H9 (cell line): ENCODE data around the gene MIGA2. TPM values are rescaled to one million over a fixed set of nuclear protein-coding genes. Genes with fewer than 3 reads are reported as not detected.

Experiments used
- DNase-seq: peaks from one replicate; pipeline ENCODE4 v3.0.0-alpha.2; 2017
- H2AFZ ChIP-seq: one replicate; pipeline ENCODE4 v1.6.1; 2013; ENCODE audit warnings: mild to moderate bottlenecking, low read length, control low read depth, moderate library complexity
- H2AK5ac ChIP-seq: 2 replicates; pipeline ENCODE4 v1.6.1; 2013; ENCODE audit warnings: low read length, control low read depth, mixed read lengths; ENCODE audit not compliant: insufficient read length
- H2BK120ac ChIP-seq: one replicate; pipeline ENCODE4 v1.6.1; 2013; ENCODE audit warnings: low read depth, mild to moderate bottlenecking, low read length, control low read depth, inconsistent platforms; ENCODE audit not compliant: poor library complexity, severe bottlenecking
- H2BK12ac ChIP-seq: 2 replicates; pipeline ENCODE4 v1.6.1; 2013; ENCODE audit warnings: low read length, control low read depth, mixed read lengths, low read depth; ENCODE audit not compliant: insufficient read length
- H2BK15ac ChIP-seq: 2 replicates; pipeline ENCODE4 v1.6.1; 2013; ENCODE audit warnings: low read depth, low read length, control low read depth
- H2BK20ac ChIP-seq: one replicate; pipeline ENCODE4 v1.6.1; 2013; ENCODE audit warnings: low read depth, mild to moderate bottlenecking, low read length, control low read depth, inconsistent platforms; ENCODE audit not compliant: poor library complexity, severe bottlenecking
- H2BK5ac ChIP-seq: 2 replicates; pipeline ENCODE4 v1.6.1; 2013; ENCODE audit warnings: low read length, control low read depth, mixed read lengths; ENCODE audit not compliant: insufficient read length
- H3K14ac ChIP-seq: 2 replicates; pipeline ENCODE4 v1.6.1; 2013; ENCODE audit warnings: low read length, control low read depth; ENCODE audit not compliant: insufficient read depth
- H3K18ac ChIP-seq: 2 replicates; pipeline ENCODE4 v1.6.1; 2013; ENCODE audit warnings: low read depth, mild to moderate bottlenecking, mixed read lengths, low read length, control low read depth; ENCODE audit not compliant: insufficient read length
- H3K23ac ChIP-seq: 2 replicates; pipeline ENCODE4 v1.6.1; 2013; ENCODE audit warnings: low read length, control low read depth, mixed read lengths, low read depth; ENCODE audit not compliant: insufficient read length
- H3K23me2 ChIP-seq: 2 replicates; pipeline ENCODE4 v1.6.1; 2013; ENCODE audit warnings: low read depth, mild to moderate bottlenecking, mixed read lengths, low read length, control low read depth; ENCODE audit not compliant: insufficient read length, poor library complexity, severe bottlenecking
- H3K27ac ChIP-seq: 2 replicates; pipeline ENCODE4 v1.5.1; 2013; ENCODE audit warnings: low read length, control low read depth, mixed read lengths, low read depth; ENCODE audit not compliant: insufficient read length
- H3K27me3 ChIP-seq: 2 replicates; pipeline ENCODE4 v1.6.1; 2013; ENCODE audit warnings: low read length, control low read depth, inconsistent platforms; ENCODE audit not compliant: insufficient read depth
- H3K4ac ChIP-seq: 2 replicates; pipeline ENCODE4 v1.6.1; 2013; ENCODE audit warnings: low read depth, mild to moderate bottlenecking, control low read depth, inconsistent platforms, low read length, moderate library complexity
- H3K4me1 ChIP-seq: 2 replicates; pipeline ENCODE4 v1.6.1; 2013; ENCODE audit warnings: low read length, control low read depth, inconsistent platforms; ENCODE audit not compliant: insufficient read depth
- H3K4me2 ChIP-seq: 2 replicates; pipeline ENCODE4 v1.6.1; 2013; ENCODE audit warnings: low read length, control low read depth, mixed read lengths; ENCODE audit not compliant: insufficient read length, insufficient read depth
- H3K56ac ChIP-seq: 2 replicates; pipeline ENCODE4 v1.6.1; 2013; ENCODE audit warnings: low read depth, mild to moderate bottlenecking, mixed read lengths, low read length, control low read depth; ENCODE audit not compliant: insufficient read length
- H3K79me1 ChIP-seq: 2 replicates; pipeline ENCODE4 v1.6.1; 2013; ENCODE audit warnings: low read depth, mild to moderate bottlenecking, moderate library complexity, low read length, control low read depth, inconsistent platforms; ENCODE audit not compliant: insufficient read depth, poor library complexity, severe bottlenecking
- H3K79me2 ChIP-seq: 2 replicates; pipeline ENCODE4 v1.6.1; 2013; ENCODE audit warnings: low read length, control low read depth, inconsistent platforms; ENCODE audit not compliant: insufficient read depth
- H3K9ac ChIP-seq: 2 replicates; pipeline ENCODE4 v1.6.1; 2013; ENCODE audit warnings: low read length, control low read depth, mixed read lengths; ENCODE audit not compliant: insufficient read length; ENCODE audit errors: extremely low read depth
- H3K9me3 ChIP-seq: one replicate; pipeline ENCODE4 v1.6.1; 2013; ENCODE audit warnings: low read depth, low read length, inconsistent platforms; ENCODE audit not compliant: control insufficient read depth
- H3T11ph ChIP-seq: one replicate; pipeline ENCODE4 v1.6.1; 2013; ENCODE audit warnings: mild to moderate bottlenecking, low read length, control low read depth, inconsistent platforms
- H4K20me1 ChIP-seq: one replicate; pipeline ENCODE4 v1.6.1; 2013; ENCODE audit not compliant: control insufficient read depth, insufficient read length, insufficient read depth
- H4K5ac ChIP-seq: 2 replicates; pipeline ENCODE4 v1.6.1; 2013; ENCODE audit warnings: low read depth, mild to moderate bottlenecking, mixed read lengths, low read length, control low read depth; ENCODE audit not compliant: insufficient read length
- H4K8ac ChIP-seq: replicated peaks from 2 replicates; pipeline ENCODE4 v1.6.1; 2013; ENCODE audit warnings: low read length, control low read depth, mixed read lengths, low read depth; ENCODE audit not compliant: insufficient read length
- H4K91ac ChIP-seq: 2 replicates; pipeline ENCODE4 v1.6.1; 2013; ENCODE audit warnings: low read depth, mild to moderate bottlenecking, moderate library complexity, mixed read lengths, low read length, control low read depth; ENCODE audit not compliant: insufficient read length
- H3K27ac Mint-ChIP-seq, 3 experiments: 2 replicates in 2 of 3; 3 replicates in 1 of 3; pipeline ENCODE4 v1.8.0; 2020 to 2021; ENCODE audit warnings: mixed read lengths in 3 of 3, mild to moderate bottlenecking in 1 of 3, moderate library complexity in 1 of 3
- H3K27me3 Mint-ChIP-seq: 2 replicates; pipeline ENCODE4 v1.8.0; 2021; ENCODE audit warnings: low read depth, mild to moderate bottlenecking, moderate library complexity, mixed read lengths
- H3K36me3 Mint-ChIP-seq, 3 experiments: 2 replicates in 2 of 3; 3 replicates in 1 of 3; pipeline ENCODE4 v1.8.0; 2020 to 2021; ENCODE audit warnings: low read depth in 3 of 3, mixed read lengths in 3 of 3; ENCODE audit not compliant: insufficient read depth in 1 of 3
- H3K4me1 Mint-ChIP-seq, 2 experiments: 2 replicates each; pipeline ENCODE4 v1.8.0; 2020; ENCODE audit warnings: mixed read lengths in 2 of 2
- H3K4me3 Mint-ChIP-seq, 2 experiments: 2 replicates in 1 of 2; 3 replicates in 1 of 2; pipeline ENCODE4 v1.8.0; 2020 to 2021; ENCODE audit warnings: mild to moderate bottlenecking in 2 of 2, mixed read lengths in 2 of 2, moderate library complexity in 1 of 2
- H3K9me3 Mint-ChIP-seq, 2 experiments: 2 replicates in 1 of 2; 3 replicates in 1 of 2; pipeline ENCODE4 v1.8.0; 2020; ENCODE audit warnings: mild to moderate bottlenecking in 2 of 2, mixed read lengths in 2 of 2, moderate library complexity in 1 of 2
- CTCF ChIP-seq: fragments of 200-600 bp; sonication (generic); conservative IDR thresholded peaks from 3 replicates; pipeline ENCODE4 v1.8.0; 2021; ENCODE audit warnings: antibody characterized with exemption, mild to moderate bottlenecking
- WGBS: extraction: QIAGEN DNeasy Blood & Tissue Kit; methylation state at CpG from one replicate; pipeline ENCODE4 v1.1.7; 2013; ENCODE audit warnings: missing lambda C conversion rate, low lambda C conversion rate, mixed read lengths; ENCODE audit not compliant: insufficient read length; ENCODE audit errors: extremely low coverage; 5-methylcytosine and 5-hydroxymethylcytosine counted together
- total RNA-seq: library from RNA; stranded (reverse); gene quantifications from 2 replicates; pipeline ENCODE4 v1.2.1, GENCODE V29; 2021

MIGA2 gene
- total RNA-seq, 1 experiment from 2014 or later, result 37.8 TPM

GRCh38 chr9:129007766-129008468, 28.5 kb upstream of the MIGA2 start:
- H3K27ac ChIP-seq, result no peak overlapping the region
- no peak overlapping the region for H3K18ac ChIP-seq
- H3K4me2 ChIP-seq, result no peak overlapping the region
- no peak overlapping the region for H2BK120ac ChIP-seq
- H3T11ph ChIP-seq, result no peak overlapping the region
- no peaks in the 10 kb centered on the region for H3K79me2 ChIP-seq
- no peak overlapping the region for H2AFZ ChIP-seq
- no peak for DNase-seq
- H2BK5ac ChIP-seq, result no peak overlapping the region
- no peak overlapping the region for H3K23ac ChIP-seq
- no peaks in the 10 kb centered on the region for H3K27me3 ChIP-seq
- H3K36me3 Mint-ChIP-seq, result peaks cover 26 to 71% (median 45%) of the 10 kb centered on the region in 3 experiments; a peak in 6 of 7 replicates
- no peak overlapping the region for H2AK5ac ChIP-seq
- H2BK20ac ChIP-seq, result no peak overlapping the region
- H3K4me1 Mint-ChIP-seq, result peaks cover 0 to 5% of the 10 kb centered on the region in 2 experiments; a peak in 1 of 4 replicates
- H3K79me1 ChIP-seq, result no peaks in the 10 kb centered on the region
- H3K4me1 ChIP-seq, result no peaks in the 10 kb centered on the region
- H3K14ac ChIP-seq, result no peak overlapping the region
- H4K91ac ChIP-seq, result no peak overlapping the region
- no CpG with 5 or more reads among the region's 18 CpGs for WGBS
- no peaks in the 10 kb centered on the region for H3K23me2 ChIP-seq
- no peak overlapping the region for H3K4ac ChIP-seq
- H3K27me3 Mint-ChIP-seq, result no peaks in the 10 kb centered on the region; the same call in 1 of the 2 replicates
- TF ChIP-seq CTCF, result no peak
- no peak overlapping the region for H3K56ac ChIP-seq
- no peak overlapping the region for H2BK12ac ChIP-seq
- no peaks in the 10 kb centered on the region for H4K20me1 ChIP-seq
- no peak overlapping the region for H3K9ac ChIP-seq
- H3K27ac Mint-ChIP-seq, result peak overlapping the region in 1 of 3 experiments; percentile 86; a peak in 2 of 7 replicates
- H2BK15ac ChIP-seq, result no peak overlapping the region
- H4K5ac ChIP-seq, result no peak overlapping the region
- H3K9me3 Mint-ChIP-seq, result no peaks in the 10 kb centered on the region
- no peaks in the 10 kb centered on the region for H3K9me3 ChIP-seq
- H4K8ac ChIP-seq, result no peak overlapping the region
- no peak overlapping the region for H3K4me3 Mint-ChIP-seq
